Karpas-422 (cell line): Measurements from ENCODE around the gene NEUROD2. TPM values are rescaled to one million over a fixed set of nuclear protein-coding genes. Genes with fewer than 3 reads are reported as not detected.

Source experiments
- DNase-seq: peaks from one replicate; pipeline ENCODE4 v3.0.0-alpha.2; 2015
- H2AFZ ChIP-seq: fragments of 200-600 bp; sonication (generic); 2 replicates; pipeline ENCODE4 v1.6.1; 2014; ENCODE audit warnings: antibody characterized with exemption, low read length, mixed read lengths
- H3K27ac ChIP-seq: fragments of 200-600 bp; sonication (generic); 2 replicates; pipeline ENCODE4 v1.5.1; 2014; ENCODE audit warnings: mild to moderate bottlenecking, low read length, moderate library complexity
- H3K27me3 ChIP-seq: fragments of 200-600 bp; sonication (generic); 2 replicates; pipeline ENCODE4 v1.6.1; 2014; ENCODE audit warnings: low read length, mixed read lengths
- H3K36me3 ChIP-seq: fragments of 200-600 bp; sonication (generic); 2 replicates; pipeline ENCODE4 v1.6.1; 2014; ENCODE audit warnings: low read length, mixed read lengths; ENCODE audit not compliant: insufficient read depth
- H3K4me1 ChIP-seq: fragments of 200-600 bp; sonication (generic); 2 replicates; pipeline ENCODE4 v1.6.1; 2014; ENCODE audit warnings: mild to moderate bottlenecking, low read length, mixed read lengths
- H3K4me2 ChIP-seq: fragments of 200-600 bp; sonication (generic); 2 replicates; pipeline ENCODE4 v1.6.1; 2014; ENCODE audit warnings: low read length, low read depth, mild to moderate bottlenecking; ENCODE audit not compliant: poor library complexity, severe bottlenecking
- H3K4me3 ChIP-seq: fragments of 200-600 bp; sonication (generic); 2 replicates; pipeline ENCODE4 v1.5.1; 2014; ENCODE audit warnings: mild to moderate bottlenecking, antibody characterized with exemption, low read length, mixed read lengths
- H3K79me2 ChIP-seq: fragments of 200-600 bp; sonication (generic); 2 replicates; pipeline ENCODE4 v1.6.1; 2014; ENCODE audit warnings: mild to moderate bottlenecking, low read length, mixed read lengths
- H3K9ac ChIP-seq: fragments of 200-600 bp; sonication (generic); 2 replicates; pipeline ENCODE4 v1.6.0; 2014; ENCODE audit warnings: low read length
- H3K9me2 ChIP-seq: fragments of 200-600 bp; sonication (generic), shearing (Covaris generic); replicated peaks from 2 replicates; pipeline ENCODE4 v1.6.0; 2014; ENCODE audit warnings: mild to moderate bottlenecking, low read length, moderate library complexity; ENCODE audit not compliant: insufficient read depth
- H3K9me3 ChIP-seq: fragments of 300-700, 200-600 bp; sonication (generic); 2 replicates; pipeline ENCODE4 v1.6.1; 2014; ENCODE audit warnings: low read length, mixed read lengths
- H4K20me1 ChIP-seq: fragments of 200-600 bp; sonication (generic); 2 replicates; pipeline ENCODE4 v1.6.1; 2014; ENCODE audit warnings: mild to moderate bottlenecking, antibody characterized with exemption, low read length, low read depth; ENCODE audit not compliant: insufficient read depth
- total RNA-seq: library from RNA; depleted of rRNA; stranded (reverse); fragments of >200 nt; shearing (Covaris generic); gene quantifications from 2 replicates; pipeline ENCODE4 v1.2.3, GENCODE V29; 2014; ENCODE audit warnings: low replicate concordance

NEUROD2 gene
- total RNA-seq, 1 experiment from 2014 or later = not detected

- peaks cover 62% of the 10 kb centered on the region for H3K79me2 ChIP-seq
- H3K27ac ChIP-seq = peak overlapping the region; percentile 23; the same call in 1 of the 2 replicates
- H3K4me3 ChIP-seq = peak overlapping the region; percentile 93
- H3K4me1 ChIP-seq = peaks cover 30% of the 10 kb centered on the region
- no peaks in the 10 kb centered on the region for H3K36me3 ChIP-seq
- no peaks in the 10 kb centered on the region for H3K27me3 ChIP-seq
- H2AFZ ChIP-seq = no peak overlapping the region
- H3K9me3 ChIP-seq = no peaks in the 10 kb centered on the region
- H3K9ac ChIP-seq = peak overlapping the region; percentile 87
- H3K9me2 ChIP-seq = no peaks in the 10 kb centered on the region
- H4K20me1 ChIP-seq = peaks cover 19% of the 10 kb centered on the region
- no peak for DNase-seq
- H3K4me2 ChIP-seq = peak overlapping the region; percentile 97
Measured at GRCh38 chr17:39638317-39638716, 30.6 kb upstream of the NEUROD2 start.

- H2AFZ ChIP-seq = peak within 1 kb of the TSS; percentile 74; the same call in 1 of the 2 replicates
- H3K4me1 ChIP-seq = peaks cover 32% of the 10 kb centered on the region
- H3K27ac ChIP-seq = peak within 1 kb of the TSS; percentile 23
- no peaks in the 10 kb centered on the region for H3K36me3 ChIP-seq
- peak within 1 kb of the TSS; percentile 93 for H3K4me3 ChIP-seq
- H4K20me1 ChIP-seq = peaks cover 12% of the 10 kb centered on the region; the same call in 1 of the 2 replicates
- peak within 1 kb of the TSS; percentile 87 for H3K9ac ChIP-seq
- H3K4me2 ChIP-seq = peak within 1 kb of the TSS; percentile 97
- peak; percentile 97 for DNase-seq
- no peaks in the 10 kb centered on the region for H3K27me3 ChIP-seq
- H3K9me3 ChIP-seq = no peaks in the 10 kb centered on the region
- peaks cover 50% of the 10 kb centered on the region for H3K79me2 ChIP-seq
- no peaks in the 10 kb centered on the region for H3K9me2 ChIP-seq
Measured at GRCh38 chr17:39636927-39637736, 29.4 kb upstream of the NEUROD2 start, which contains the start of gene STARD3. TSS of gene STARD3 (plus strand) at chr17:39637144. CDS start at chr17:39653532, 16,388 bp downstream.

GRCh38 chr17:39636587-39636926, 28.8 kb upstream of the NEUROD2 start:
- DNase-seq = no peak
- H4K20me1 ChIP-seq = peaks cover 6% of the 10 kb centered on the region; the same call in 1 of the 2 replicates
- H3K4me1 ChIP-seq = peaks cover 36% of the 10 kb centered on the region
- peak overlapping the region; percentile 74; the same call in 1 of the 2 replicates for H2AFZ ChIP-seq
- peaks cover 44% of the 10 kb centered on the region for H3K79me2 ChIP-seq
- peak overlapping the region; percentile 87 for H3K9ac ChIP-seq
- H3K9me3 ChIP-seq = no peaks in the 10 kb centered on the region
- H3K4me3 ChIP-seq = peak overlapping the region; percentile 93
- H3K27ac ChIP-seq = no peak overlapping the region; the same call in 1 of the 2 replicates
- H3K9me2 ChIP-seq = no peaks in the 10 kb centered on the region
- H3K4me2 ChIP-seq = peak overlapping the region; percentile 97
- H3K36me3 ChIP-seq = no peaks in the 10 kb centered on the region
- H3K27me3 ChIP-seq = no peaks in the 10 kb centered on the region

GRCh38 chr17:39635614-39636176, 28.0 kb upstream of the NEUROD2 start:
- H3K9me2 ChIP-seq = no peaks in the 10 kb centered on the region
- H2AFZ ChIP-seq = no peak overlapping the region
- no peak for DNase-seq
- peak overlapping the region; percentile 97 for H3K4me2 ChIP-seq
- no peaks in the 10 kb centered on the region for H3K27me3 ChIP-seq
- peaks cover 39% of the 10 kb centered on the region for H3K4me1 ChIP-seq
- H3K36me3 ChIP-seq = no peaks in the 10 kb centered on the region
- no peak overlapping the region for H3K27ac ChIP-seq
- no peaks in the 10 kb centered on the region; the same call in 1 of the 2 replicates for H4K20me1 ChIP-seq
- no peaks in the 10 kb centered on the region for H3K9me3 ChIP-seq
- no peak overlapping the region for H3K4me3 ChIP-seq
- H3K79me2 ChIP-seq = peaks cover 36% of the 10 kb centered on the region
- H3K9ac ChIP-seq = peak overlapping the region; percentile 87

GRCh38 chr17:39634384-39634871, 26.7 kb upstream of the NEUROD2 start:
- Histone ChIP-seq H3K27ac (no peak overlapping the region), H3K27me3 (no peaks in the 10 kb centered on the region), H3K4me3 (no peak overlapping the region), H3K9me2 (no peaks in the 10 kb centered on the region), H3K79me2 (peaks cover 23% of the 10 kb centered on the region), H4K20me1 (no peaks in the 10 kb centered on the region; the same call in 1 of the 2 replicates), H3K9ac (no peak overlapping the region), H3K4me1 (peaks cover 40% of the 10 kb centered on the region), H3K36me3 (no peaks in the 10 kb centered on the region), H3K9me3 (no peaks in the 10 kb centered on the region), H3K4me2 (no peak overlapping the region), H2AFZ (no peak overlapping the region)
- DNase-seq = peak; percentile 74

- H3K4me1 ChIP-seq = peaks cover 42% of the 10 kb centered on the region
- H3K4me3 ChIP-seq = no peak overlapping the region
- no peak overlapping the region for H3K9ac ChIP-seq
- DNase-seq = no peak
- peaks cover 16% of the 10 kb centered on the region for H3K79me2 ChIP-seq
- no peaks in the 10 kb centered on the region for H3K36me3 ChIP-seq
- H2AFZ ChIP-seq = no peak overlapping the region
- H3K4me2 ChIP-seq = no peak overlapping the region
- no peaks in the 10 kb centered on the region for H3K9me3 ChIP-seq
- no peaks in the 10 kb centered on the region; the same call in 1 of the 2 replicates for H4K20me1 ChIP-seq
- no peaks in the 10 kb centered on the region for H3K27me3 ChIP-seq
- H3K27ac ChIP-seq = no peak overlapping the region
- no peaks in the 10 kb centered on the region for H3K9me2 ChIP-seq
Measured at GRCh38 chr17:39633570-39634183, 26.0 kb upstream of the NEUROD2 start.

- Histone ChIP-seq H4K20me1 (no peaks in the 10 kb centered on the region), H3K9me3 (no peaks in the 10 kb centered on the region), H3K9ac (no peak overlapping the region), H3K27ac (no peak overlapping the region), H3K4me1 (peaks cover 42% of the 10 kb centered on the region), H3K4me2 (no peak overlapping the region), H3K9me2 (no peaks in the 10 kb centered on the region), H3K79me2 (peaks cover 2% of the 10 kb centered on the region), H3K36me3 (no peaks in the 10 kb centered on the region), H3K27me3 (no peaks in the 10 kb centered on the region), H3K4me3 (no peak overlapping the region), H2AFZ (no peak overlapping the region)
- no peak for DNase-seq
Measured at GRCh38 chr17:39632153-39632941, 24.6 kb upstream of the NEUROD2 start.
